ENCODE data around the gene HESX1.

Gene HESX1

DNA sequence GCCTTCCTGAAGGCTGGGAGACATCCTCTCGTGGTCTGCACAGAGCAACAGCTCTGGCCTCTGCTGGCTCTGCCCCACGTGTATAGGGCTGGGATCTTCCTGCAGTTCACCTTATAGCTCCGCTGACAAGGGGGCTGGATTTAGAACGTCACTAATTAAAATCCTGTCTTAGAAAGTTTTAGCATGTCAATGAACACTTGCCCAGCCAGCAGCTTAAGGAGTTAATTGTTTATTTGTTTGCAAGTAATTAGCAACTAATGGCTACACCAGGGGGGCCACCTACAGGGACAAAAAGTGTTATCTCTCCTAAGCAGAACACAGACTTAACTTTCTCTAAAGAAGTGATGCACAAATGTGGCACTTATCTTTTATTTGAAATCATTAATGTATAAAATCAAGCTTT lies at the start of gene HESX1:
TSS of gene HESX1 (minus strand) at position 84 of the 403 bp plus-strand sequence. CDS start at position 24, 60 bp downstream.
- DNase-seq (ENCODE audit: low read depth, low spot score) = no peak

DNA sequence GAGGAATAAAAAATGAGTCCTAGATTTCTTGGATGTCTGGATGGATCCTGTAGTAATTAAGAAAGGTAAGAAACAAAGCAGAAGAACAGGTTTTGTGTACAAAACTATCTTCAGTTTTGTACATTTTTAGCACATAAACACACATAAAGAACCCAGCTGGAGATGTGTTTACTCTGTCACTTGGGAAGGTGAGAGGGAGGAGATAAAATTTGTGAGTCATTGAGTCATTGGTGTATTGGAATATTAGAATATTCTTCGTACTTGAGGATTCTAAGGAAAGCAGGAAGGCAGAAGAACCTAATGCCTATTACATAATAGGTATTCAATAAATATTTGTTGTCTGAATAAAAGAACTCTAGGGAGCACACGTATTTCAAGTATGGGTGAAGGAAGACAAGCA lies 45.2 kb upstream of the HESX1 start:
- no peak for DNase-seq (ENCODE audit: low read depth, low spot score)

GRCh38 chr3:57234613-57235575 lies 35.1 kb upstream of the HESX1 start:
- no peak for DNase-seq (ENCODE audit: low read depth, low spot score)

DNA sequence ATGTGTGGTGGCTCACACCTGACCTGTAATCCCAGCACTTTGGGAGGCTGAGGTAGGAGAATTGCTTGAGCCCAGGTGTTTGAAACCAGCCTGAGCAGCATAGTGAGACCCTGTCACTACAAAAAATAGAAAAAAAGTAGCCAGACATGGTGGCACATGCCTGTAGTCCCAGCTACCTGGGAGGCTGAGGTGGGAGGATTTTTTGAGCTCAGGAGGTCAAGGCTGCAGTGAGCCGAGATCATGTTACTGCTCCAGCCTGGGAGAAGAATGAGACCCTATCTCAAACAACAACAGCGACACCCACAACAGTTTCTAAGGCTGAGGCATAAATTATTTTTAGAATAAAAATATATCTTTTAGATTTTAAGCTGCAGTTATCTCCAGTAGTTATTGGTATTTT lies 34.0 kb upstream of the HESX1 start:
- no peak for DNase-seq (ENCODE audit: low read depth, low spot score)

DNA sequence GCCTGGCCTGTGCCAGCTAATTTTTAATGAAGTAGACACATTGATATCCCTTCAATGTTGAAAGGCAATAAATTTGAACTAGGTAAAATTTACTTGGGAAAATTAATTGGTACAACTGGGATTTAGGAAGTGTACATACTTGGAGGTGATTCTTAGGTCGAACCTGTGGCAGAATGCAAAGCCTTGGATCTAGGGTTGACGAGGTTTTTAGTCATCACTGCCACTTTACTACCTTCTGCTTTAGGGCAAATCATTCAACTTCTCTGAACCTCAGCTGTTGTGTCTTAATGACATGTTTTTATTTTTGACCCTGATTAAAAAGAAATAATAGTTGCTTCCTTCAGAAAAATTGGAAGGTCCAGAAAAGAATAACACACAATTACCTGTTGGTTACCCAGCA lies 30.2 kb upstream of the HESX1 start:
- no peak for DNase-seq (ENCODE audit: low read depth, low spot score)

DNA sequence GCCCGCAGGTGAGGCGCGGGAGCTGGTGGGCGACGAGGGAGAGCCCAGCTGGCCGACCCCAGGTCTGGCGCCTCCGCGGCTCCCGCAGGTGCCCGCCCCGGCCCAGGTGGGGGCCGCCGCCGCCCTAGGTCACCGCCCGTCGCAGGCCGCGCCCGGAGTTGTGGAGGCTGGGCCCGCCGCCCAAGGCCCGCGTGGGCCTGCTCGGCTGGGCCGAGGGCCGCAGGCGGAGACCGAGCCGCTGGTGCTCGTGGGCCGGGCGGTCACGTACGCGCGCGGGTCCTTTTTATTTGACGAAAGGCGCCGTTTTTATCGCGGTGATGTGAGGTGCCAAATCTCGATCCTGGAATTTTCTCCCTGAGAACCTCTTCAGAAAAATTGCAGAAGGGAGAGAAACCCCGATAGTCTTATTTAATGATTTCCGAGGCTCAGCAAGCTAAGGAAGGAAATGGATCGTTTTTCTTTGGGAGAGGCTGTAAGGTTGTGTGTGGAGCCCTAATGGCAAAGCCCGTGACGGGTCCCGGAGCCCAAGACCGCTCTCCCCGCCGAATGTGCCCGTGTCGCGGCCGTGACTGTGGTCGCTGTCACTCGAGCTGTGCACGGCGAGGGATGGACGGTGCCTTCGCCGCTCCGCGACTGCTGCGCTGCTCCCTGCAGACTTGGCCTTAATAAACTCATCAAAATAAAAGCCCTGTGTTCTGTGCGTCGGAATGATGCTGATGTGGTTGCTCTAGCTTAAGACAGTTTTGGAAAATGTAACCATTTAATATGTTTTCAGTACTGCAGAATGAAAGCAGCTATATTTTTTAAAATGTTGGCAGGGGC lies 28.4 kb upstream of the HESX1 start:
- DNase-seq (ENCODE audit: low read depth, low spot score) = peak; percentile 2

GRCh38 chr3:57227204-57227929 lies 27.6 kb upstream of the HESX1 start, which contains the start of gene APPL1:
TSS of gene APPL1 (plus strand) at chr3:57227729. CDS start at chr3:57227884, 155 bp downstream.
- DNase-seq (ENCODE audit: low read depth, low spot score) = peak; percentile 68

- no peak for DNase-seq (ENCODE audit: low read depth, low spot score)
Measured at GRCh38 chr3:57226176-57226575, 26.4 kb upstream of the HESX1 start.

DNA sequence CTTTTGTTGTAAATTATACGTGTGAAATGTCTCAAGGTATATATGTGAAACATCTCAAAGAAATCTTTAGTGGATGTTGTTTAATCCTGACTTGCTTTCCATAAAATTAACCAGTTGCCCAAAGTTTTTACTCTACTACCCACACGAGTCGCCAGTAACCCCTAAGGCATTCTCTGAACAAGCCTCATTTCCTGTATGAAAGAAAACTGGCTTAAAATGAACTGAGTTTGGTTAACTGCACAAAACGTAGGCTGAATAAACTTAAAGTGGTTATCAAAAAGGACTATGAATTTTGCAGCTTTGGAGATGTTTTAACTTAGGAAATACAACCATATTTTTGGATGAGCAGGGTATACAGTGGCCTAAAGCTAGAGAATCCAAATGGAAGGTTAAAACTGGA lies 25.1 kb upstream of the HESX1 start:
- DNase-seq (ENCODE audit: low read depth, low spot score) = no peak

GRCh38 chr3:57221883-57222282 lies 22.1 kb upstream of the HESX1 start:
- no peak for DNase-seq (ENCODE audit: low read depth, low spot score)

DNA sequence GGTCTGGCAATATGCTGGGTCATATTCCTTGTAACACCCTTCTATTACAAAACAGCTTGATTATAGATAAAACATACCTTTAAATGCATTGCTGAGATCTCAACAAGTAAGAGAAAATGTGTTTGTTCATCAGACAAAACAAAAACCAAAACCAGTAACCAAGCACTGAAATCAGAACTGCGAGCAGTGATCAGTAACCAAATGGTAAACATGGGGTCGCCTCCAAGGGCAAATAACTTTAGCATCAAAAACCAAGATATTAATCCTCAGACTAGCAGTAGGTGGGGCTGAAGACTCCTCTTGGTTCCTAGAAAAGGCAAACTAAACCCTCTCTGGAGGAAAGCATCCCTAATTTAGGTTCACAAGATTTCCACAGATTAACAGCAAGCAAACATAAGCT lies 6.6 kb upstream of the HESX1 start:
- no peak for DNase-seq (ENCODE audit: low read depth, low spot score)

- DNase-seq (ENCODE audit: low read depth, low spot score) = no peak
Measured at GRCh38 chr3:57194641-57195040, 5.1 kb downstream of the HESX1 start.

DNA sequence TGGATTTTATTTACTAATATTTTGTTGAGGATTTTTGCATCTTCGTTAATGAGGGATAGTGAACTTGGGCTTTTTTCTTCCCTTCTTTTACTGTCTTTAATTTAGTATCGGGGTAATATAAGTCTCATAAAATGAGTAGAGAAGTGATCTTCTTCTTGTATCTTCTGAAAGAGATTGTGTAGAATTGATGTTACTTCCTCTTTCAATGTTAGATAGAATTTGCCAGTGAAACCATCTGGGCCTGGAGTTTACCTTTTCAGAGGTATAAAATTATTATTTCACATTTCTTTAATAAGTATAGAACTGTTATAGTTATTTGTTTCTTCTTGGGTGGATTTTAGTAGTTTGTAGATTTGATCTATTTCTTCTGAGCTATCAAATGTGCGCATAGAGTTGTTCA lies 7.8 kb downstream of the HESX1 start:
- DNase-seq (ENCODE audit: low read depth, low spot score) = no peak

- no peak for DNase-seq (ENCODE audit: low read depth, low spot score)
Measured at GRCh38 chr3:57184526-57184925, 15.3 kb downstream of the HESX1 start.

GRCh38 chr3:57179580-57180410 lies 20.0 kb downstream of the HESX1 start:
- no peak for DNase-seq (ENCODE audit: low read depth, low spot score)

- DNase-seq (ENCODE audit: low read depth, low spot score) = no peak
Measured at GRCh38 chr3:57176045-57176444, 23.7 kb downstream of the HESX1 start.

GRCh38 chr3:57173687-57174086 lies 26.1 kb downstream of the HESX1 start:
- no peak for DNase-seq (ENCODE audit: low read depth, low spot score)

DNA sequence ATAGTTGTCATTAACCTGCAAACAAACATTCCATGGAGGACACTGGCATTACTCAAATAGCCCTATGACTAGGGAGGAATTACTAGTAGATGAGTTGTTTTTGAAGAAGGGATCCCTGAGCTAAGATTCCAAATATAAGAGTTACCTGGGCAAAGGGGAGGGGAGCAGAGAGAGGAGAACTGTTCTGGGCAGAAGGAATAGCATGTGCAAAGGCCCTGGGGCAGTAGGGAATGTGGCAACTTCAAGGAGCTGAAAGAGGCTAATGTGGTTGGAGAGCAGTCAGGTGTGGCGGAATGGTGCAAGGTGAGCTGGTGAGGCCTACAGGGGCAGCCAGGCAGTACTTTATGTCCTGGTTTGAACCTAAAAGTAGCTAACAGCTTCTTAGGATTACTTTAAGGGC lies 28.8 kb downstream of the HESX1 start:
- DNase-seq (ENCODE audit: low read depth, low spot score) = no peak

DNA sequence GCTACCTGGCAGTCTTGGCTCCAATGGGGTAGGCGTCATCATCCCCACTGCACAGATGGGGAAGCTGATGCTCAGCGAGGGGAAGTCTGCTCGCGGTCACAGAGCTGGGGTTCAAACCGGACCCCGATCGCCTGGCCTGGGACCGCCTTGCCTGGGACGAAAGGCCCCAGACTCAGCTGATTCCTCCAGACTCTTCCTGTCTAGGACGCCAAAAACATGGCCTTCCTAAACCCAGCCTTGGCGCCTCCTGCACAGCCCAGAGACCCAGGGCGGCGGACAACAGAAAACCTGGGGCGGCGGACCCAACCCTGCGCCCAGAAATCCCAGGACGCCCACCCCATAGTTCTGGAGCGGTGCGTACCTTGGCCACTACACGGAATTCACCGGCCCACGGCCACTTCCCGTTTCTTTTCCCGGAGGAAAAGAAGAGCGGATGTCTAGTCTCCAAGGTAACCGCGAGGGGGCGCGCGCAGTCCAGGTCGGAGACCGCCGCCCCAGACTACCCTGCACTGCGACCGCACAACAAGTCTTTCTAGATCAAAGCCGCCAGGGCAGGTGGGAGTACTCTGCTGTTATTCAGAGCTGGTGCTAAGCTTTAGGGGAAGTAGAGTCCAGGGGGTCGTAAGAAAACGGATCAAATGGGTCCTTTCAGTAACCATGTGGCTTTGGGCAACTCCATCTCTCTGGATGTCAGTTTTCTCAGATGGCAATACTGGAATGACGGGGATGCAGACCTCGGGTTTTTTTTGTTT lies 29.7 kb downstream of the HESX1 start:
- DNase-seq (ENCODE audit: low read depth, low spot score) = no peak

- DNase-seq (ENCODE audit: low read depth, low spot score) = no peak
Measured at GRCh38 chr3:57169108-57169507, 30.7 kb downstream of the HESX1 start.
